SH-SY5Y (cell line): Measurements from ENCODE around the gene PLD5.

Source experiments
- GATA2 ChIP-seq: IDR thresholded peaks from 2 replicates; pipeline ENCODE4 v1.6.1; 2011; ENCODE audit warnings: mild to moderate bottlenecking, low read depth, low read length
- GATA3 ChIP-seq: IDR thresholded peaks from 2 replicates; pipeline ENCODE4 v1.6.1; 2011; ENCODE audit warnings: low read depth, mild to moderate bottlenecking, low read length, moderate library complexity

The PLD5 gene

GRCh38 chr1:242524571-242525359, at the start of gene PLD5:
Gene PLD5, minus strand, starts transcription at chr1:242524697.
- TF ChIP-seq GATA3 = no peak
- TF ChIP-seq GATA2 = no peak

GRCh38 chr1:242569867-242570266, 45.4 kb upstream of the PLD5 start:
- TF ChIP-seq GATA3 (no peak), GATA2 (no peak)

GRCh38 chr1:242568666-242569065, 44.2 kb upstream of the PLD5 start:
- TF ChIP-seq GATA2 (no peak), GATA3 (no peak)

- TF ChIP-seq GATA2 (no peak), GATA3 (no peak)
These were observed 43.1 kb upstream of the PLD5 start for GRCh38 chr1:242567596-242567995.

- no peak for TF ChIP-seq GATA2
- TF ChIP-seq GATA3 = no peak
These were observed 32.3 kb upstream of the PLD5 start for GRCh38 chr1:242556759-242557158.

GRCh38 chr1:242556276-242556675, 31.8 kb upstream of the PLD5 start:
- TF ChIP-seq GATA3 = no peak
- TF ChIP-seq GATA2 = no peak

- TF ChIP-seq GATA3 = no peak
- no peak for TF ChIP-seq GATA2
These were observed 30.1 kb upstream of the PLD5 start for GRCh38 chr1:242554577-242554976.

- TF ChIP-seq GATA2 = no peak
- no peak for TF ChIP-seq GATA3
These were observed 22.6 kb upstream of the PLD5 start for GRCh38 chr1:242546849-242547729.

GRCh38 chr1:242546441-242546840, 21.9 kb upstream of the PLD5 start:
- TF ChIP-seq GATA2 (no peak), GATA3 (no peak)

GRCh38 chr1:242544071-242544470, 19.6 kb upstream of the PLD5 start:
- TF ChIP-seq GATA3 = no peak
- no peak for TF ChIP-seq GATA2

- TF ChIP-seq GATA3 = no peak
- no peak for TF ChIP-seq GATA2
These were observed 17.8 kb upstream of the PLD5 start for GRCh38 chr1:242542271-242542670.

- no peak for TF ChIP-seq GATA3
- no peak for TF ChIP-seq GATA2
These were observed 11.5 kb upstream of the PLD5 start for GRCh38 chr1:242535986-242536385.

- no peak for TF ChIP-seq GATA3
- TF ChIP-seq GATA2 = no peak
These were observed 10.3 kb upstream of the PLD5 start for GRCh38 chr1:242534753-242535152.

- TF ChIP-seq GATA2 (no peak), GATA3 (no peak)
These were observed 6.3 kb upstream of the PLD5 start for GRCh38 chr1:242530761-242531160.

GRCh38 chr1:242525769-242526168, 1.3 kb upstream of the PLD5 start:
- TF ChIP-seq GATA2 (no peak), GATA3 (0 out of 2 replicates have a peak, but pooled peaks have one; percentile 2)

- TF ChIP-seq GATA3 (peak; percentile 88), GATA2 (peak; percentile 93)
These were observed 844 bp upstream of the PLD5 start for GRCh38 chr1:242525360-242525722.
